8988T (cell line): Measurements from ENCODE around the gene ZFPM1.

Experiments
- DNase-seq: peaks from one replicate; pipeline ENCODE4 v3.0.0; 2011

ZFPM1 gene

GRCh38 chr16:88548985-88549384 is 95.9 kb downstream of the ZFPM1 start:
- no peak for DNase-seq

GRCh38 chr16:88549671-88550245 is 96.7 kb downstream of the ZFPM1 start:
- no peak for DNase-seq

DNA sequence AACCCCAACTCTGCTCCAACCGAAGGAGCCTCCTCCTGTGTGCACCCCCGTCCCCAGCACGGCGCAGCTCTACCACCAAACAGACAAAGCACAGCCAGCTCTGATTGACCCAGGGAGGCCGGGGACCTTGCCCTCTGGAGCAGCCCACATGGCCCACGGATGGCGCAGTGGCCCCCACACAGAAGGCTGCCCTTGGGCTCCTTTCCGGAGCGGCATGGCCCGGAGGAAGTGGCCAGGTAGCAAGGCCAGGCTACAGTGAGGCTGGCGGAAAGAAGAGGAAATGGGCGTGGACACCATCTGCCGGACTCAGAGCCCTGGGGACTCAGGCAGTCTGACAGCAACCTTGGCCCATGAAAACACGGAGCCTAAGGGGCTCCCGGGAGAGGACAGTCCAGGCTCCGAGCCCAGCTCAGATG is 97.2 kb downstream of the ZFPM1 start:
- no peak for DNase-seq

DNA sequence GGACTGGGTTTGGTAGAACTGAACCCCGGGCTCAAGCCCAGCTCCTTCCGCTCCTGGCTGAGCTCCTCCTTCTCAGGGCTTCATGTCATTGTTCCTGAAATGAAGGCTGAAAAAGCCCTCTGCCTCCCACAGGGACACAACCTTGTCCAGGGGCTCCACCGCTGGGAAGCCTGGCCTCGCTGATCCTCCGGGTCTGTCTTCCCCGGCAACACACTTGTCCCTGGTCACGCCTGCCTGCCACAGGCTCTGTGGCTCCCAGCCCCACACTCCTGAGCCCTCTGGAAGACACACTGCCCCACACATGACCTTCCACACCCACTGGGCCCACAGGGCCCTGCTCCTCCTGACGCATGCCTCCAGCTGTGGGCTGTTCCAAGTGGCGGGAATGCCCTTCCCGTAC is 99.1 kb downstream of the ZFPM1 start:
- no peak for DNase-seq

DNA sequence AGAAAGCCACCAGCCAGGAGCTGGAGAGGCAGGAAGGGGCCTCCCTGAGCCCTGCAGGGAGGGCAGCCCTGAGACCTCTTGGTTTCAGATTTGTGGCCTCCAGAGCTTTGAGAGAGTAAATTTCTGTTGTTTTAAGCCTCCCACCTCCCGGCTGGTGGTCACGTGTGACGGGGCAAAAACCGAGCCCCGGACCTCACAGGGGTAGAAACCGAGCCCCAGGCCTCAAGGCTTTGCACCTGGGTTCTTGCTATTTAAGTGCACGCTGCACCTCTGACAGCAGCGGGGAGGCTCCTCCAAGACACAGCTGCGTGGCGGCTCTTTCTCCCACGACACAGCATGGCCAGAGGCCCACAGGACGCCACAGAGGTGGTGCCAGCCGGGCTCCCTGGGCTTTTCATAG is 99.7 kb downstream of the ZFPM1 start:
- DNase-seq = no peak

- no peak for DNase-seq
These were observed 100.7 kb downstream of the ZFPM1 start for GRCh38 chr16:88553739-88554138.

- DNase-seq = no peak
These were observed 101.7 kb downstream of the ZFPM1 start for GRCh38 chr16:88554711-88555264.

DNA sequence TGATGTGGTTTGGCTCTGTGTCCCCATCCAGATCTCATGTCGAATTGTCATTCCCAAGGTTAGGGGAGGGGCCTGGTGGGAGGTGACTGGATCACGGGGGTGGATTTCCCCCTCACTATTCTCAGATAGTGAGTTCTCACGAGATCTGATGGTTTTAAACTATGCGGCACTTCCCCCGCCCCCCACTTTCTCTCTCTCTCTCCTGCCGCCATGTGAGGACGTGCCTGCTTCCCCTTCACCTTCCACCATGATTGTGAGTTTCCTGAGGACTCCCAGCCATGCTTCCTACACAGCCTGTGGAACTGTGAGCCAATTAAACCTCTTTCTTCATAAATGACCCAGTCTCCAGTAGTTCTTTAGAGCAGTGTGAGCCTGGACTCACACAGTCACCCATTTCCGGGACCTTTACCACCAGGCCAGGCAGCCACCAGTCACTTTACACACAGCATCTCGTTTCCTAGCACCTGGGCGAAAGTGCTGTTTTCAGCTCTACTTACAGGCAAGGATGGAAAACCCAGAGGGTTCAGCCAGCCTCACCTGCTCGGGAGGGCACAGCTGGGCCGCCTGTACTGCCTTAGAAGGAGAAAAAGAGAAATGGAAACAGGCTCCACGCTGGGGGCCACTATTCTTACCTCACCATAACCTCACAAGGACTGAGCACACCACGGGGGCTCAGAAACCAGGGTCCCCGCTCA is 103.4 kb downstream of the ZFPM1 start:
- DNase-seq = no peak

DNA sequence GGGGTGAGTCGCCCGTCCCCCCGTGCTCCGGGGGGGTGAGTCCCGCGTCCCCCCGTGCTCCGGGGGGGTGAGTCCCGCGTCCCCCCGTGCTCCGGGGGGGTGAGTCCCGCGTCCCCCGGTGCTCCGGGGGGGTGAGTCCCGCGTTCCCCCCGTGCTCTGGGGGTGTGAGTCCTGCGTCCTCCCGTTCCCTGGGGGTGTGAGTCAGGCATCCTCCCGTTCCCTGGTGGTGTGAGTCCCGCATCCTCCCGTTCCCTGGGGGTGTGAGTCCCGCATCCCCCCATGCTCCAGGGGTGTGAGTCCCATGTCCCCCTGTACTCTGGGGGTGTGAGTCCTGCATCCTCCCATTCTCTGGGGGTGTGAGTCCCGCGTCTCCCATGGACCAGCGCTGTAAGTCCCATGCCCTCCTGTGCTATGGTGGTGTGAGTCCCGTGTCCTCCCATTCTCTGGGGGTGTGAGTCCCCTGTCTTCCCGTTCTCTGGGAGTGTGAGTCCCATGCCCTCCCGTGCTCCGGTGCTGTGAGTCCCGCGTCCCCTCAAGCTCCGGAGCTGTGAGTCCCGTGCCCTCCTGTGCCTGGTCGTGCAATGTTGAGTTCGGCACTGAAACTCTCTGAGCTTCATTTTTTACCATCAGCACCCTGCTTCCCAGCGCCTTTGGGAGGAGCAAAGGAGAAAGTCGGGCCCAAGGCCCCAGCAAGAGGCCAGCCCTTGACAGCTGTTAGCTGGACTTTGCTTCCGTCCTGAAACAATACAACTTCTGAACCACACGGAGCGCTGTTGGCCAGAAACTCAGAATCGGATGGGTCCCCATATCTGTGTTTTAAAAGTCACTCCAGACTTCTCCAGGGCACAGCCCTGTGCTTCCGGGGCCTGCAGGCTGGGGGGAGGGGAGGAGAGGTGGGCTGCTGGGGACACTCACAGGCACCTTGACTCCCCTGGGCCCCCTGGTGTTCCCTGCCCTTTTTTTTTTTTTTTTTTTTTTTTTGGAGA is 105.7 kb downstream of the ZFPM1 start:
- DNase-seq = peak; percentile 72

DNA sequence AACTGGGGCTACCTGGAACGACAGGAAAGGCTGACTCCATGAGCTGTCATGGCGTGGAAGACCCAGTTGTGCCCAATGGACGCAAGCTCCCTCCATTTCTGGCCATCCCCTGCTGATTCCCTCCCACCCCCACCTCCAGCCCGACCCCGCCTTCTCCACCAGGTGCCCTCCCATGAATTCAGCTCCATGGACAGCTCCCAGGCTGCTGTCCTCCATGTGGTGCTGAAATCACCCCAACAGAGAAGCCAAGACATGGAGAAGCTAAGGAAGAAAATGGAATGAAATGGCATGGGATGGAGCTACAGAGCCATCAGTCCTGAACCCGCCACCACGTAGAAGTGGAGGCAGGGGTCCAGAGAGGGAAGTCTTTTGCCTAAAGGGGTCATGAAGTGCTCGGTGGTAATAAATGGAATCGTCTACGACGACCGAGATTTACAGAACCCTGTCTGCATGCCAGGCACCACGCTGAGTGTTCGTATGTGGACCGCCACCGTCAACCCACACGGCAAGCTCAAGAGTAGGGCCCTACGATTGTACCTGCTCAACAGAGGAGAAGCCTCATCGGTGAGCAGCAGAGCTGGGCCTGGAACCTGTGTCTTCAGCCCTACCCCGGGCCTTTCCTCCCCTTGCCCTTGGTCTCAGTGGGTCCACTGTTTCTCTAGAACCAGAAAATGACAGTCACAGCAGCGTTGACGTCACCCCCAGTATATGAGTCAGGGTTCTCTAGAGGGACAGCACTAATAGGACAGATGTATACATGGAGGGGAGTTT is 107.8 kb downstream of the ZFPM1 start:
- DNase-seq = no peak

- DNase-seq = peak; percentile 84
These were observed 108.6 kb downstream of the ZFPM1 start for GRCh38 chr16:88561485-88562359.

GRCh38 chr16:88566158-88566557 is 113.1 kb downstream of the ZFPM1 start:
- no peak for DNase-seq

- DNase-seq = no peak
These were observed 115.9 kb downstream of the ZFPM1 start for GRCh38 chr16:88568710-88569613.

GRCh38 chr16:88569614-88569984 is 116.5 kb downstream of the ZFPM1 start:
- DNase-seq = no peak

GRCh38 chr16:88569985-88570690 is 117.1 kb downstream of the ZFPM1 start, which contains the start of gene ZC3H18:
Gene ZC3H18 (plus strand): TSS chr16:88570403. CDS start chr16:88577124, 6,721 bp downstream.
- peak; percentile 100 for DNase-seq

- DNase-seq = no peak
These were observed 117.6 kb downstream of the ZFPM1 start for GRCh38 chr16:88570691-88571092.

DNA sequence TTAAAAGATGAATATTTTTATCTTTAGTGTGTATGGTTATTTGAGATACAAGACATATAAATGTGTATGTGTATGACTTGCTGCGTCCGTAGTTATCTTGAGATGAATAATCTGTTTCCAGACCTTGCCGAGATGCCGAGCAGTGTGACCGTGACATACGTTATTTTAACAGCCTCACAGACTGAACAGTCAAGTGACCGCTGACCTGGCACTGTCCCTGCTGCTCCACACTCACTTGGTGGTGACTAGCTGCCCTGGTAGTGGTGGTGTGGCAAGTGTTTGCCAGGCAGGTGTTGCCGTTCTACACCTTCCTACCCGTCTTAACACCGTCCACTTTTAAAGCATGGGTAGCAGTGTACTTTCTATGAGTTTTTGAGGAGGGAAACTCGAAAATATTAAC is 122.2 kb downstream of the ZFPM1 start:
- no peak for DNase-seq

- DNase-seq = no peak
These were observed 123.2 kb downstream of the ZFPM1 start for GRCh38 chr16:88576307-88576706.

DNA sequence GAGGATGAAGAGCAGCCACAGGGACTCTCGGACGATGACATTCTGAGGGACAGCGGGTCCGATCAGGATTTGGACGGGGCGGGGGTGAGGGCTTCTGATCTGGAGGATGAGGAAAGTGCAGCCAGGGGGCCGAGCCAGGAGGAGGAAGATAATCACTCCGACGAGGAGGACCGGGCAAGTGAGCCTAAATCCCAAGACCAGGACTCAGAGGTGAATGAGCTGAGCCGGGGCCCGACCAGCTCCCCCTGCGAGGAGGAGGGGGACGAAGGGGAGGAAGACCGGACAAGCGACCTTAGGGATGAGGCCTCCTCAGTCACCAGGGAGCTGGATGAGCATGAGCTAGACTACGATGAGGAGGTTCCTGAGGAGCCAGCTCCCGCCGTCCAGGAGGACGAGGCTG is 124.1 kb downstream of the ZFPM1 start:
- no peak for DNase-seq
